ENCODE results near the gene B3GALT5. TPM values are rescaled to one million over a fixed set of nuclear protein-coding genes. Genes with fewer than 3 reads are reported as not detected.

Gene B3GALT5
- polyA plus RNA-seq, 3 donors from 2014 or later = not detected

- Mint-ChIP-seq H3K4me1 (no peaks in the 10 kb centered on the region), H3K36me3 (no peaks in the 10 kb centered on the region), H3K4me3 (no peak overlapping the region), H3K9me3 (no peaks in the 10 kb centered on the region), H3K27me3 (ENCODE audit: low read depth in 3 of 3) (peaks cover 0 to 13% (median 4%) of the 10 kb centered on the region in 3 donors), H3K27ac (no peak overlapping the region)
- DNase-seq = no peak
Observed at GRCh38 chr21:39641827-39642450, 29.2 kb downstream of the B3GALT5 start.

GRCh38 chr21:39644062-39644560 lies 31.4 kb downstream of the B3GALT5 start:
- no peak overlapping the region for H3K4me3 Mint-ChIP-seq
- no peak for DNase-seq
- no peak overlapping the region for H3K27ac Mint-ChIP-seq
- no peaks in the 10 kb centered on the region for H3K4me1 Mint-ChIP-seq
- no peaks in the 10 kb centered on the region for H3K36me3 Mint-ChIP-seq
- H3K27me3 Mint-ChIP-seq (ENCODE audit: low read depth in 3 of 3) = peaks cover 0 to 10% (median 4%) of the 10 kb centered on the region in 3 donors
- no peaks in the 10 kb centered on the region for H3K9me3 Mint-ChIP-seq

DNA sequence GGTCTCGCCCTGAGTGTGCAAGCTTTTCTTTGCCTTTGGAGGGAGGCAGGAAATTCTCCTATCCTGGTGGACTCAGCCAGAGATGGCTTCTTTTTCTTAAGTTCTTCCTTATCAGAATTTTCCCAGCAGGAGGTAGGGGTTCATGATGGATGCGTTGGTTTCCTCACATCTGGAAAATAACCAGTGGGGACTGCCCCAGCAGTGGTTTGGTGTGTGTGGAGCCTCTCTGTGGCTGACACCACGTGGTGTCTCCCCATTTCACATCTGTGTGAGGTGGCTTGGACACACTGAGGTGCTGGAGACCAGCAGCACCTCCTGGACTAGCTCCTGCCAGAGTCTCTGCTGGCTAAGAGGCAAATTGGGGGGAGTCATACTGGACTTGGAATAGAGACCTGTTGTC lies 32.6 kb downstream of the B3GALT5 start:
- H3K27me3 Mint-ChIP-seq (ENCODE audit: low read depth in 3 of 3) = peaks cover 0 to 11% (median 4%) of the 10 kb centered on the region in 3 donors
- H3K27ac Mint-ChIP-seq = no peak overlapping the region
- no peak for DNase-seq
- H3K9me3 Mint-ChIP-seq = no peaks in the 10 kb centered on the region
- no peaks in the 10 kb centered on the region for H3K36me3 Mint-ChIP-seq
- H3K4me1 Mint-ChIP-seq = no peaks in the 10 kb centered on the region
- H3K4me3 Mint-ChIP-seq = no peak overlapping the region

DNA sequence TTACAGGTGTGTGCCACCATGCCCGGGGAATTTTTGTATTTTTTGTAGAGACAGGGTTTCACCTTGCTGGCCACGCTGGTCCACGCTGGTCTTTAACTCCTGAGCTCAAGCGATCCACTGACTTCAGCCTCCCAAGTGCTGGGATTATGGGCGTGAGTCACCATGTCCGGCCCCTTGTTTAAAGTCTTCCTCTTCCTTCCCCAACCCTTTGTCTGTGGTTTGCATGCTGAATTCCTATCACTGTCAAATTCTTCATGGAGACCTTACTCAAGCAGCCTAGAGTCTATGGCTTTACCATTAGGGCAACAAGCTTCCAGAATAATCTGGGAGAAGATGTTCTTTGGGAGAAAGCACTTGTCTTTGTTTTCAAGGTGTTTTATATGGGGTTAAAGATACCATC lies 34.7 kb downstream of the B3GALT5 start:
- H3K36me3 Mint-ChIP-seq = no peaks in the 10 kb centered on the region
- H3K4me3 Mint-ChIP-seq = no peak overlapping the region
- H3K27ac Mint-ChIP-seq = no peak overlapping the region
- H3K9me3 Mint-ChIP-seq = peaks cover 0 to 5% (median 0%) of the 10 kb centered on the region in 6 donors
- peaks cover 2 to 8% (median 4%) of the 10 kb centered on the region in 3 donors for H3K27me3 Mint-ChIP-seq (ENCODE audit: low read depth in 3 of 3)
- no peak for DNase-seq
- no peaks in the 10 kb centered on the region for H3K4me1 Mint-ChIP-seq

DNA sequence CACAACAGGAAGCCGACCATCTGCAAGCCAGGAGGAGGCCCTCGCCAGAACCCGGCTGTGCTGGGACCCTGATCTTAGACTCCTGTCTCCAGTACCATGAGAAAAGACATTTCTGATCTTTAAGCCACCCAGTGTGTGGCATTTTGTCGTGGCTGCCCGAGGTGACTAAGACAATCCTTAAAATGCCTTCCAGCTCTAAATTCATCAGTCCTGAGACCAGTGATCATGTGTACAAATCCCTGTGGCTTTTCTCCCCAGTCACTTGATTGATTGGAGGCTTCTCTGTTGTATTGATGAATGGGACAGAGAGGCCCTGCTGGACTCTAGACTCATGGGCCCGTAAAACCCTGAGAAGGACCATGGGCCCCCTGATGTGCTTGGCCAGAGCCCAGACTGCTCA lies 36.1 kb downstream of the B3GALT5 start:
- peaks cover 0 to 14% (median 3%) of the 10 kb centered on the region in 6 donors for H3K9me3 Mint-ChIP-seq
- peaks cover 2 to 8% (median 3%) of the 10 kb centered on the region in 3 donors for H3K27me3 Mint-ChIP-seq (ENCODE audit: low read depth in 3 of 3)
- no peak overlapping the region for H3K27ac Mint-ChIP-seq
- no peak overlapping the region for H3K4me3 Mint-ChIP-seq
- H3K4me1 Mint-ChIP-seq = no peaks in the 10 kb centered on the region
- no peaks in the 10 kb centered on the region for H3K36me3 Mint-ChIP-seq
- DNase-seq = no peak

GRCh38 chr21:39649526-39649925 lies 36.8 kb downstream of the B3GALT5 start:
- no peak overlapping the region for H3K4me3 Mint-ChIP-seq
- H3K4me1 Mint-ChIP-seq = no peaks in the 10 kb centered on the region
- peaks cover 0 to 21% (median 4%) of the 10 kb centered on the region in 6 donors for H3K9me3 Mint-ChIP-seq
- no peaks in the 10 kb centered on the region for H3K36me3 Mint-ChIP-seq
- peaks cover 2 to 8% (median 3%) of the 10 kb centered on the region in 3 donors for H3K27me3 Mint-ChIP-seq (ENCODE audit: low read depth in 3 of 3)
- no peak overlapping the region for H3K27ac Mint-ChIP-seq
- DNase-seq = no peak

GRCh38 chr21:39650306-39650705 lies 37.6 kb downstream of the B3GALT5 start:
- no peak overlapping the region for H3K4me3 Mint-ChIP-seq
- DNase-seq = no peak
- H3K9me3 Mint-ChIP-seq = peaks cover 0 to 23% (median 4%) of the 10 kb centered on the region in 6 donors
- H3K4me1 Mint-ChIP-seq = no peaks in the 10 kb centered on the region
- no peaks in the 10 kb centered on the region for H3K36me3 Mint-ChIP-seq
- H3K27me3 Mint-ChIP-seq (ENCODE audit: low read depth in 3 of 3) = peaks cover 2 to 8% (median 3%) of the 10 kb centered on the region in 3 donors
- no peak overlapping the region for H3K27ac Mint-ChIP-seq

DNA sequence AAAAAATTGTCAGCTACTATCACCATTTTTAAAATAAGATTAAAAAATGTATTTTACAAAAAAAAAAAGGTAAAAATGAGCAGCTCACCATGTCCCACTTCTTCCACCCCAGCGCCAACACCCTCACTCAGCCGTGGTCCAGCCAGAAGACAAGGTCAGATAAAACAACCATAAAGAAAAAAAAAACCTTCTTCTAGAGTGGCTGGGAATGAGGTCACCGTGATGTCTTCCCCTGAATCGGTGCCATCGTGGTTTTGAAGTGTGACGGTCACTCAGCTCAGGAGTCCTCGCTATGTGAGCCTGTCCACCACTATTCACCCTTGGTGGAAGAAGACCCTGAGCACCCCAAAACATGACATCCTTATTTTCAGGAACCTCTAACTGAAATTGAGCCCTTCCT lies 38.1 kb downstream of the B3GALT5 start:
- Mint-ChIP-seq H3K4me3 (no peak overlapping the region), H3K36me3 (no peaks in the 10 kb centered on the region), H3K27me3 (ENCODE audit: low read depth in 3 of 3) (peaks cover 0 to 8% (median 2%) of the 10 kb centered on the region in 3 donors), H3K9me3 (peaks cover 0 to 23% (median 4%) of the 10 kb centered on the region in 6 donors), H3K27ac (no peak overlapping the region), H3K4me1 (no peaks in the 10 kb centered on the region)
- no peak for DNase-seq

GRCh38 chr21:39651206-39651605 lies 38.5 kb downstream of the B3GALT5 start:
- Mint-ChIP-seq H3K4me3 (no peak overlapping the region), H3K27me3 (ENCODE audit: low read depth in 3 of 3) (peaks cover 0 to 8% (median 2%) of the 10 kb centered on the region in 3 donors), H3K4me1 (no peaks in the 10 kb centered on the region), H3K9me3 (peaks cover 0 to 23% (median 4%) of the 10 kb centered on the region in 6 donors), H3K27ac (no peak overlapping the region), H3K36me3 (no peaks in the 10 kb centered on the region)
- no peak for DNase-seq

- Mint-ChIP-seq H3K36me3 (no peaks in the 10 kb centered on the region), H3K9me3 (peaks cover 0 to 23% (median 5%) of the 10 kb centered on the region in 6 donors), H3K4me3 (no peak overlapping the region), H3K4me1 (no peaks in the 10 kb centered on the region), H3K27me3 (ENCODE audit: low read depth in 3 of 3) (peaks cover 2 to 5% (median 3%) of the 10 kb centered on the region in 3 donors), H3K27ac (no peak overlapping the region)
- DNase-seq = no peak
Observed at GRCh38 chr21:39654951-39655350, 42.2 kb downstream of the B3GALT5 start.

DNA sequence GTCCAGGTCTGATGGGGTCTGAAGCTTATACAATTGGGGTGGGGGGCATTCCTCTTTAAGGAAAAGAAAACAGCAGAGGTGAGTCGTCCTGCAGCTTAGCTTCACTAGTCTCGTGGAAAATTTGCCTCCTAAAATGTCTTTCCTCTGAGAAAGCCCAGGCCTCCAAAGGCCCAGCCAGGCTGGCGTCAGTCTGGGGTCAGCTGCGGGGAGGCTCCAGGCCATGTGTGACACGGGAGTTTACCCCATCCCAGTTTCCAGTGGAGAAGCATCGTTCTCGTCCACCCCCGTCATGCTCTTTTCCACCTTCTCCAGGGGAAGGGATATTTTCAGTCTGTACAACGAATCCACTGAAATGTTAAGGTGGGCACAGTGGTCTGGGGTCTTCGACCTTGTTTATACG lies 42.8 kb downstream of the B3GALT5 start:
- H3K27ac Mint-ChIP-seq = no peak overlapping the region

GRCh38 chr21:39656209-39656608 lies 43.5 kb downstream of the B3GALT5 start:
- DNase-seq = no peak
- H3K4me3 Mint-ChIP-seq = no peak overlapping the region
- peaks cover 0 to 23% (median 5%) of the 10 kb centered on the region in 6 donors for H3K9me3 Mint-ChIP-seq
- no peaks in the 10 kb centered on the region for H3K4me1 Mint-ChIP-seq
- no peak overlapping the region for H3K27ac Mint-ChIP-seq
- H3K27me3 Mint-ChIP-seq (ENCODE audit: low read depth in 3 of 3) = peaks cover 2 to 5% (median 3%) of the 10 kb centered on the region in 3 donors
- no peaks in the 10 kb centered on the region for H3K36me3 Mint-ChIP-seq

More for the DNA sequence above, 42.8 kb downstream of the B3GALT5 start:
- no peak overlapping the region for H3K4me3 Mint-ChIP-seq
- H3K9me3 Mint-ChIP-seq = peaks cover 0 to 23% (median 5%) of the 10 kb centered on the region in 6 donors
- no peaks in the 10 kb centered on the region for H3K36me3 Mint-ChIP-seq
- no peak for DNase-seq
- H3K4me1 Mint-ChIP-seq = no peaks in the 10 kb centered on the region
- peaks cover 2 to 5% (median 3%) of the 10 kb centered on the region in 3 donors for H3K27me3 Mint-ChIP-seq (ENCODE audit: low read depth in 3 of 3)

DNA sequence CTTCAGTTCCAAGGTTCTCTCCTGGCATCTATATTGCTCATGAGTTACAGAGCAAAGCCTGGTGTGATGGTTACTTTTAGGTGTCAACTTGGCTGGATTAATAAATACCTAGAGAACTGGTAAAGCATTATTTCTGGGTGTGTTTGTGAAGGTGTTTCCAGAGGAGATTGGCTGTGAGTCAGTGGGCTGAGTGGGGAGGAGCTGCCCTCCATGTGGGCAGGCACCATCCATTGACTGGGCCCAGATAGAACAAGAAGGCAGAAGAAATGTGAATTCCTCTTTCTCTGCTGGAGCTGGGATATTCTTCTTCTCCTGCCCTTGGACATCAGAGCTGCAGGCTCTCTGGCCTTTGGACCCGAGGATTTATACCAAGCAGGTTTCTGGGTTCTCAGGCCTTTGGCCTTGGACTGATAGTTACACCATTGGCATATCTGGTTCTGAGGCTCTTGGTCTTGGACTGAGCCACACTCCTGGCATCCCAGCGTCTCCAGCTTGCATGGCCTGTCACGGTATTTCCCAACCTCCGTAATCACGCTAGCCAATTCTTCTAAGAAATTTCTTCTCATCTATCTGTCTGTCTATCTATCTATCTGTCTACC lies 44.5 kb downstream of the B3GALT5 start:
- Mint-ChIP-seq H3K27me3 (ENCODE audit: low read depth in 3 of 3) (peaks cover 1 to 3% (median 2%) of the 10 kb centered on the region in 3 donors), H3K36me3 (no peaks in the 10 kb centered on the region), H3K4me1 (no peaks in the 10 kb centered on the region), H3K27ac (no peak overlapping the region), H3K4me3 (no peak overlapping the region), H3K9me3 (peaks cover 0 to 19% (median 6%) of the 10 kb centered on the region in 6 donors)
- no peak for DNase-seq

- Mint-ChIP-seq H3K4me1 (no peaks in the 10 kb centered on the region), H3K27me3 (ENCODE audit: low read depth in 3 of 3) (peaks cover 1 to 3% (median 2%) of the 10 kb centered on the region in 3 donors), H3K4me3 (no peak overlapping the region), H3K9me3 (peaks cover 0 to 16% (median 6%) of the 10 kb centered on the region in 6 donors), H3K36me3 (no peaks in the 10 kb centered on the region), H3K27ac (no peak overlapping the region)
- DNase-seq = no peak
Observed at GRCh38 chr21:39658066-39658465, 45.3 kb downstream of the B3GALT5 start.

Measured in immature natural killer cell (primary cell).